Superior temporal gyrus (tissue), 1 donor: ENCODE results near the gene XRN2.
"Not testable (repeated sequence)": the region's sequence is repeated elsewhere in the genome, so short reads cannot be mapped to it uniquely, and the experiment has no call there.

Source experiments
- DNase-seq: peaks from one replicate; pipeline ENCODE4 v3.0.0-alpha.2; 2016; ENCODE audit errors: extremely low spot score

The XRN2 gene

GRCh38 chr20:21344206-21344900 is 41.2 kb downstream of the XRN2 start:
- no peak for DNase-seq

GRCh38 chr20:21344961-21345360 is 41.8 kb downstream of the XRN2 start:
- no peak for DNase-seq

GRCh38 chr20:21352703-21353102 is 49.6 kb downstream of the XRN2 start:
- no peak for DNase-seq

GRCh38 chr20:21353236-21353635 is 50.1 kb downstream of the XRN2 start:
- no peak for DNase-seq

GRCh38 chr20:21355981-21356380 is 52.9 kb downstream of the XRN2 start:
- DNase-seq: no peak

GRCh38 chr20:21356386-21356785 is 53.3 kb downstream of the XRN2 start:
- DNase-seq: no peak

- DNase-seq: no peak
These were observed 54.7 kb downstream of the XRN2 start for GRCh38 chr20:21357844-21358243.

- no peak for DNase-seq
These were observed 55.6 kb downstream of the XRN2 start for GRCh38 chr20:21358737-21359136.

GRCh38 chr20:21360705-21361104 is 57.6 kb downstream of the XRN2 start:
- DNase-seq: no peak

GRCh38 chr20:21361266-21361665 is 58.1 kb downstream of the XRN2 start:
- DNase-seq: no peak

- DNase-seq: no peak
These were observed 61.3 kb downstream of the XRN2 start for GRCh38 chr20:21364413-21364812.

- no peak for DNase-seq
These were observed 62.6 kb downstream of the XRN2 start for GRCh38 chr20:21365771-21366170.

- DNase-seq: not testable (repeated sequence)
These were observed 63.1 kb downstream of the XRN2 start for GRCh38 chr20:21366273-21366672.

GRCh38 chr20:21368791-21369190 is 65.7 kb downstream of the XRN2 start:
- no peak for DNase-seq

GRCh38 chr20:21371193-21371592 is 68.1 kb downstream of the XRN2 start:
- DNase-seq: no peak

GRCh38 chr20:21372016-21372415 is 68.9 kb downstream of the XRN2 start:
- no peak for DNase-seq

- no peak for DNase-seq
These were observed 70.3 kb downstream of the XRN2 start for GRCh38 chr20:21373436-21373835.

- no peak for DNase-seq
These were observed 73.5 kb downstream of the XRN2 start for GRCh38 chr20:21376626-21377025.

- DNase-seq: no peak
These were observed 74.6 kb downstream of the XRN2 start for GRCh38 chr20:21377701-21378100.

GRCh38 chr20:21378259-21378658 is 75.1 kb downstream of the XRN2 start:
- no peak for DNase-seq

- no peak for DNase-seq
These were observed 77.6 kb downstream of the XRN2 start for GRCh38 chr20:21380711-21381110.

GRCh38 chr20:21381619-21382018 is 78.5 kb downstream of the XRN2 start:
- DNase-seq: no peak

GRCh38 chr20:21384308-21384892 is 81.3 kb downstream of the XRN2 start:
- DNase-seq: no peak

GRCh38 chr20:21386111-21386510 is 83.0 kb downstream of the XRN2 start:
- DNase-seq: no peak
